GM23338 (cell line): ENCODE data around the gene FES. TPM values are rescaled to one million over a fixed set of nuclear protein-coding genes. Genes with fewer than 3 reads are reported as not detected.

Experiments used
- ATAC-seq: fragments of 200-7000 bp; cut with Tn5 transposase; 3 replicates; pipeline ENCODE4 v1.9.1; 2020
- DNase-seq: peaks from one replicate; pipeline ENCODE4 v3.0.0-alpha.2; 2015; ENCODE audit warnings: low spot score
- H2AFZ ChIP-seq: fragments of 200-600 bp; sonication (generic); 2 replicates; pipeline ENCODE4 v1.8.0; 2016; ENCODE audit warnings: antibody characterized with exemption, mild to moderate bottlenecking, moderate library complexity
- H3F3A ChIP-seq: fragments of 200-600 bp; sonication (generic); replicated peaks from 2 replicates; pipeline ENCODE4 v1.8.0; 2017; ENCODE audit warnings: antibody characterized with exemption, mixed run types, low read depth
- H3K27ac ChIP-seq: fragments of 200-600 bp; sonication (generic); 2 replicates; pipeline ENCODE4 v1.6.1; 2016; ENCODE audit warnings: low read depth
- H3K27me3 ChIP-seq: fragments of 200-600 bp; sonication (generic); 2 replicates; pipeline ENCODE4 v1.8.0; 2016; ENCODE audit warnings: mild to moderate bottlenecking, mixed run types, moderate library complexity; ENCODE audit not compliant: insufficient read depth
- H3K36me3 ChIP-seq: fragments of 200-600 bp; sonication (generic); 2 replicates; pipeline ENCODE4 v1.8.0; 2016; ENCODE audit warnings: mild to moderate bottlenecking; ENCODE audit not compliant: insufficient read depth
- H3K4me1 ChIP-seq: fragments of 200-600 bp; sonication (generic); 2 replicates; pipeline ENCODE4 v1.8.0; 2016; ENCODE audit warnings: mild to moderate bottlenecking, moderate library complexity; ENCODE audit not compliant: insufficient read depth
- H3K4me2 ChIP-seq: fragments of 200-600 bp; sonication (generic); 2 replicates; pipeline ENCODE4 v1.7.1; 2017; ENCODE audit warnings: mixed run types
- H3K4me3 ChIP-seq: fragments of 200-600 bp; sonication (generic); 2 replicates; pipeline ENCODE4 v1.6.1; 2016; ENCODE audit warnings: mixed run types
- H3K79me2 ChIP-seq: fragments of 200-600 bp; sonication (generic); replicated peaks from 2 replicates; pipeline ENCODE4 v1.8.0; 2017; ENCODE audit warnings: mild to moderate bottlenecking; ENCODE audit not compliant: insufficient read depth
- H3K9me2 ChIP-seq: fragments of 200-600 bp; sonication (generic); 2 replicates; pipeline ENCODE4 v1.8.0; 2017; ENCODE audit not compliant: insufficient read depth
- H4K20me1 ChIP-seq: fragments of 200-600 bp; sonication (generic); replicated peaks from 2 replicates; pipeline ENCODE4 v1.8.0; 2017; ENCODE audit warnings: mild to moderate bottlenecking; ENCODE audit not compliant: insufficient read depth
- H3K27ac Mint-ChIP-seq: 2 replicates; pipeline ENCODE4 v1.8.0; 2020; ENCODE audit warnings: inconsistent platforms, mild to moderate bottlenecking, moderate library complexity, mixed read lengths
- H3K27me3 Mint-ChIP-seq: 3 replicates; pipeline ENCODE4 v1.8.0; 2022; ENCODE audit warnings: low read depth, mild to moderate bottlenecking, moderate library complexity, mixed read lengths, inconsistent platforms; ENCODE audit not compliant: insufficient read depth, poor library complexity
- H3K36me3 Mint-ChIP-seq: 3 replicates; pipeline ENCODE4 v1.8.0; 2021; ENCODE audit warnings: low read depth, mild to moderate bottlenecking, inconsistent platforms, moderate library complexity, mixed read lengths
- H3K4me1 Mint-ChIP-seq: 3 replicates; pipeline ENCODE4 v1.8.0; 2020; ENCODE audit warnings: mild to moderate bottlenecking, inconsistent platforms, mixed read lengths
- H3K4me3 Mint-ChIP-seq: 3 replicates; pipeline ENCODE4 v1.8.0; 2021; ENCODE audit warnings: moderate library complexity, mild to moderate bottlenecking, inconsistent platforms, mixed read lengths
- H3K9me3 Mint-ChIP-seq: 3 replicates; pipeline ENCODE4 v1.8.0; 2020; ENCODE audit warnings: moderate library complexity, mild to moderate bottlenecking, inconsistent platforms, mixed read lengths
- JUNB ChIP-seq: IDR thresholded peaks from one replicate; pipeline ENCODE4 v1.6.1; 2016; ENCODE audit warnings: antibody characterized with exemption; ENCODE audit not compliant: unreplicated experiment
- ZNF331 ChIP-seq: fragments of 250-450 bp; sonication (Bioruptor Pico); IDR thresholded peaks from 2 replicates; pipeline ENCODE4 v1.5.0; 2020; ENCODE audit warnings: low read depth, mild to moderate bottlenecking, moderate library complexity
- ZNF462 ChIP-seq: fragments of 250-450 bp; sonication (Bioruptor Pico); IDR thresholded peaks from 2 replicates; pipeline ENCODE4 v1.5.0; 2020; ENCODE audit warnings: mild to moderate bottlenecking, moderate library complexity
- polyA plus RNA-seq: library from polyadenylated mRNA; unstranded; fragments of >200 nt; fragmentation: Nextera tagmentation; extraction: Ambion mirVana; gene quantifications from 2 replicates; pipeline ENCODE4 v1.2.1, GENCODE V29; 2016
- total RNA-seq: library from RNA; depleted of rRNA; stranded (reverse); fragments of >200 nt; shearing (Covaris generic); gene quantifications from 2 replicates; pipeline ENCODE4 v1.2.3, GENCODE V29; 2014
- TF ChIP-seq, protein P1 (sequence below), 2 experiments: fragments of 200-600 bp in 1 of 2; sonication (generic) in 1 of 2; conservative IDR thresholded peaks; 2 replicates each; pipeline versions ENCODE4 v1.5.1 to v1.6.1; 2016 to 2017; ENCODE audit warnings: antibody characterized with exemption in 2 of 2, low read depth in 2 of 2, mild to moderate bottlenecking in 2 of 2, moderate library complexity in 1 of 2

Gene FES
- total and polyA plus RNA-seq, 2 experiments from 2014 or later = 2.7 to 14.4 TPM

DNA sequence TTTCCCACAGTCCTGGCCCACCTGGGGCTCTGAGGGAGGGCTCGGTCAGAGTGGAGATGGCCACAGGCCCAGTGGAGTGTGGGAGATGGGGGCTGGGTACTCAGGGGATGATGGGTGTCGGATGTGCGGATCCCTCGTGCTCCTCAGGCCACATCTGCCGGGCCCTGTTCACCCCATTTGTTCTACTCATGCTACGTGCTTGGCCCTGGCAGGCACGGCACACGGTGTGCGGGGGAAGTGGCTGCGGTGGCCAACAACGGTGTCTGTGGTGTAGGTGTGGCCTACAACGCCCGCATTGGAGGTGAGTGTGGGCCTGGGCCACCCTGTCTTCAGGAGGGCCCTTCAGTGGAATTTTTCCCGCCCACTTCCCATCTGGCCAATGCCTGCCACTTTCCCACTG, 7.0 kb upstream of the FES start:
- ATAC-seq (no peak), DNase-seq (no peak)
- H3K4me3 ChIP-seq = no peak overlapping the region
- no peak overlapping the region for H3K27ac Mint-ChIP-seq
- H3K4me1 ChIP-seq = peaks cover 21% of the 10 kb centered on the region
- H3K36me3 ChIP-seq = no peaks in the 10 kb centered on the region; the same call in 1 of the 2 replicates
- H4K20me1 ChIP-seq = no peaks in the 10 kb centered on the region
- no peaks in the 10 kb centered on the region for H3K27me3 ChIP-seq
- H3K9me2 ChIP-seq = no peaks in the 10 kb centered on the region
- H3K79me2 ChIP-seq = peaks cover 20% of the 10 kb centered on the region
- no peak overlapping the region for H2AFZ ChIP-seq
- peaks cover 26% of the 10 kb centered on the region for H3K36me3 Mint-ChIP-seq
- no peaks in the 10 kb centered on the region; the same call in 1 of the 2 replicates for H3F3A ChIP-seq
- no peaks in the 10 kb centered on the region for H3K9me3 Mint-ChIP-seq
- TF ChIP-seq JUNB (no peak), ZNF331 (CRISPR knock-in tag) (no peak), ZNF462 (CRISPR knock-in tag) (no peak)
- TF ChIP-seq, protein P1, sequence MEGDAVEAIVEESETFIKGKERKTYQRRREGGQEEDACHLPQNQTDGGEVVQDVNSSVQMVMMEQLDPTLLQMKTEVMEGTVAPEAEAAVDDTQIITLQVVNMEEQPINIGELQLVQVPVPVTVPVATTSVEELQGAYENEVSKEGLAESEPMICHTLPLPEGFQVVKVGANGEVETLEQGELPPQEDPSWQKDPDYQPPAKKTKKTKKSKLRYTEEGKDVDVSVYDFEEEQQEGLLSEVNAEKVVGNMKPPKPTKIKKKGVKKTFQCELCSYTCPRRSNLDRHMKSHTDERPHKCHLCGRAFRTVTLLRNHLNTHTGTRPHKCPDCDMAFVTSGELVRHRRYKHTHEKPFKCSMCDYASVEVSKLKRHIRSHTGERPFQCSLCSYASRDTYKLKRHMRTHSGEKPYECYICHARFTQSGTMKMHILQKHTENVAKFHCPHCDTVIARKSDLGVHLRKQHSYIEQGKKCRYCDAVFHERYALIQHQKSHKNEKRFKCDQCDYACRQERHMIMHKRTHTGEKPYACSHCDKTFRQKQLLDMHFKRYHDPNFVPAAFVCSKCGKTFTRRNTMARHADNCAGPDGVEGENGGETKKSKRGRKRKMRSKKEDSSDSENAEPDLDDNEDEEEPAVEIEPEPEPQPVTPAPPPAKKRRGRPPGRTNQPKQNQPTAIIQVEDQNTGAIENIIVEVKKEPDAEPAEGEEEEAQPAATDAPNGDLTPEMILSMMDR (conservative IDR thresholded peaks at IDR 0.05; ENCODE audit: low read depth in 2 of 2) = no peak
- no peak overlapping the region for H3K27ac ChIP-seq
- H3K4me1 Mint-ChIP-seq = peaks cover 25% of the 10 kb centered on the region
- no peak overlapping the region for H3K4me2 ChIP-seq
- no peak overlapping the region for H3K4me3 Mint-ChIP-seq
- peaks cover 6% of the 10 kb centered on the region for H3K27me3 Mint-ChIP-seq
